Erythroblast (primary cell): ENCODE measurements around the gene AGO4.

Experiments used
- GATA1 ChIP-seq: IDR thresholded peaks from 2 replicates; pipeline ENCODE4 v1.6.1; 2011; ENCODE audit warnings: low read depth, mild to moderate bottlenecking, control low read depth, low read length, moderate library complexity
- POLR2A ChIP-seq: IDR thresholded peaks from 2 replicates; pipeline ENCODE4 v1.6.1; 2011; ENCODE audit warnings: mild to moderate bottlenecking, low read length

DNA sequence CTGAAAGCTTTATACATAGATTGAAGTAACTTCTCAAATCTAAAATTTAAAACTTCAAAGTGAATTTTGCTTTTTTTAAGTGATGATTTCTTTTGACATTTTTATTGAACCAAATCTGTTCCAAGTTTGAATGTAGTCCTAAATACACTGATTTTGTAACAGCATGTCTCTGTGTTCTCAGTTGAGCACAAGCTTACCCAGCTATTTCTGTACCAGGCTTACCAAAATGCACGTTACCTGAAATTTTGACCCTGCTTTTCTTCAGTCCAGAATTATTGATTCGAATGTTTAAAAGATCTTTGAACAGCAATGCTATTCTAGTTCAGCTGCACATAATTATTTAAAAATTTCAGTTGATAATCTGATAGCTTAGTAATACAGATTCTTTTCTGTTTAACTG lies 25.6 kb downstream of the AGO4 start:
- TF ChIP-seq POLR2A (no peak), GATA1 (no peak)
